ENCODE results near the gene EYA2. TPM values are rescaled to one million over a fixed set of nuclear protein-coding genes. Genes with fewer than 3 reads are reported as not detected.
"Not testable (repeated sequence)": the region's sequence is repeated elsewhere in the genome, so short reads cannot be mapped to it uniquely, and the experiment has no call there.

EYA2 gene
- total and polyA plus RNA-seq, 7 donors, result 1.2 to 11.8 (median 3.3) TPM

DNA sequence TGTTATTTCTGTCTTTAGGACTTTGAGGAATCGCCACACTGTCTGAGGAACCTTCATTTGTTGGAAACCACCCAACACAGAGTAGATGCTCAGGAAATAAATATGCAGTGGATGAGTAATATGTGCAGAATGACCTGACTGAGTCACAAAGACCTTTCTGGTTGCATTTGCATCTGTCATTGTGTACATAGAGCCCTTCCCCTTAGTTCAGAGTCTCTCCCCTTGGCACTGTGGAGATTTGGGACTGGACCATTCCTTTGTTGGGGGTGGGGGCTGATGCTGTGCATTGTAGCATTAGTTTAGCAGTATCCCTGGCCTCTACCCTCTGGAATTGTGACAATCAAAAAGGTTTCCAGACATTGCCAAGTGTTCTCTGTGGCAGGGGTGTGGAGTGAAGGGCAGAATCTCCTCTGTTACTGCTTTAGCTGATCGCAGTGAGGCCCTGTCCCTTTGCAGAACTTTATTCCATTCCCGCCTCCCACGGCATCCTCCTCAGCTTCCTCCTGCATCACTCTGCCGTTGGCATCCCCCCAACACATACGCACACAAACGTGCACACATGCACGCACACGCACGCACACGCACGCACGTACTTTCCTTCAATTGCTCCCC, 64.5 kb downstream of the EYA2 start:
- H3K9me3 ChIP-seq, result no peaks in the 10 kb centered on the region
- TF ChIP-seq POLR2A (IDR thresholded peaks at IDR 0.05) (no peak), EP300 (IDR thresholded peaks at IDR 0.05) (no peak), POLR2AphosphoS5 (IDR thresholded peaks at IDR 0.05) (no peak)
- TF ChIP-seq, protein P1, sequence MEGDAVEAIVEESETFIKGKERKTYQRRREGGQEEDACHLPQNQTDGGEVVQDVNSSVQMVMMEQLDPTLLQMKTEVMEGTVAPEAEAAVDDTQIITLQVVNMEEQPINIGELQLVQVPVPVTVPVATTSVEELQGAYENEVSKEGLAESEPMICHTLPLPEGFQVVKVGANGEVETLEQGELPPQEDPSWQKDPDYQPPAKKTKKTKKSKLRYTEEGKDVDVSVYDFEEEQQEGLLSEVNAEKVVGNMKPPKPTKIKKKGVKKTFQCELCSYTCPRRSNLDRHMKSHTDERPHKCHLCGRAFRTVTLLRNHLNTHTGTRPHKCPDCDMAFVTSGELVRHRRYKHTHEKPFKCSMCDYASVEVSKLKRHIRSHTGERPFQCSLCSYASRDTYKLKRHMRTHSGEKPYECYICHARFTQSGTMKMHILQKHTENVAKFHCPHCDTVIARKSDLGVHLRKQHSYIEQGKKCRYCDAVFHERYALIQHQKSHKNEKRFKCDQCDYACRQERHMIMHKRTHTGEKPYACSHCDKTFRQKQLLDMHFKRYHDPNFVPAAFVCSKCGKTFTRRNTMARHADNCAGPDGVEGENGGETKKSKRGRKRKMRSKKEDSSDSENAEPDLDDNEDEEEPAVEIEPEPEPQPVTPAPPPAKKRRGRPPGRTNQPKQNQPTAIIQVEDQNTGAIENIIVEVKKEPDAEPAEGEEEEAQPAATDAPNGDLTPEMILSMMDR (IDR thresholded peaks at IDR 0.05), result no peak
- WGBS, 2 donors, result 78 to 83% methylated on average over 13 of the region's 13 CpGs
- DNase-seq, result no peak
- intact Hi-C loops (cut with DNase I), result no loop called here
- H3K36me3 ChIP-seq, result no peaks in the 10 kb centered on the region
- no peaks in the 10 kb centered on the region for H3K4me1 ChIP-seq
- H3K27ac ChIP-seq, result no peak overlapping the region
- no peaks in the 10 kb centered on the region for H3K27me3 ChIP-seq
- H3K4me3 ChIP-seq, result no peak overlapping the region

DNA sequence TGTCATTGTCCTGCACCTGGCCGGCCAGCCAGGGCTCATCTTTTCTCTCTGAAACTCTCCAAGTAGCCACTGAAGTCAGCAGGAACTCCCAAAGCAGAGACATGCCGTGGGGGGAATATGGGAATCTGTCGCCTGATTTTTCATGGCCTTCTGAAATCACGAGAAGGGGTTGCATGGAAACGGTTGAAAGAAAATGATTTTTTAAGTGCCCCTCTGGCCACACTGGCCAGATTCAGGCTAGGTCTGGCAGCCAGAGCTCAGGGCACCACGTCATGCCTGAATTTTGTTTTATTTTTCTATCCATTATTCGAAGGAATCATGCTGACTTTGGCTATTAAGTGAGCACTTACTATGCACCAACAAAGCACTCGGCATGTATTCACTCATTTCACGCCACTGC, 65.2 kb downstream of the EYA2 start:
- no peaks in the 10 kb centered on the region for H3K4me1 ChIP-seq
- no peak overlapping the region for H3K27ac ChIP-seq
- 87 to 91% methylated on average over 9 of the region's 9 CpGs for WGBS, 2 donors
- H3K36me3 ChIP-seq, result no peaks in the 10 kb centered on the region
- H3K4me3 ChIP-seq, result no peak overlapping the region
- no peaks in the 10 kb centered on the region for H3K9me3 ChIP-seq
- H3K27me3 ChIP-seq, result no peaks in the 10 kb centered on the region
- no peak for DNase-seq
- TF ChIP-seq, protein P1 (IDR thresholded peaks at IDR 0.05), result no peak
- no peak for TF ChIP-seq POLR2AphosphoS5 (IDR thresholded peaks at IDR 0.05)
- no peak for TF ChIP-seq POLR2A (IDR thresholded peaks at IDR 0.05)
- TF ChIP-seq EP300 (IDR thresholded peaks at IDR 0.05), result no peak
- intact Hi-C loops (cut with DNase I), result no loop called here

DNA sequence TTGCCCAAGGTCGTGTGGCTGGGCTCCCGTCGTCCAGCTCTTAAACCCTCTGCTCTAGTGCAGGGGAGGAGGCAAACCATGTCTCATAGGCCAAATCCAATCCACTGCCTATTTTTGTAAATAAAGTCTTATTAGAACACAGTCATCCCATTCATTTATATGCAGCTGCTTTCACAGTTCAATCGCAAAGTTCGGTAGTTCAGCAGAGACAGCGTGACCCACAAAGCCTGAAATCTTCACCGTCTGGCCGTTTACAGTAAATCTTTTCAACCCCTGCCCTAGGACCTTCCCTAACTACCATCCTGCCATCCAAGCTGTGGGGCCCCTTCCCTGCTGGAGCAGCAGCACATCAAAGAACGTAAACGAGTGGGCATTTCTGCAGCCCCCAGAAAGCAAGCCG, 65.9 kb downstream of the EYA2 start:
- Histone ChIP-seq H3K9me3 (no peaks in the 10 kb centered on the region), H3K36me3 (no peaks in the 10 kb centered on the region), H3K4me3 (no peak overlapping the region), H3K27me3 (no peaks in the 10 kb centered on the region), H3K4me1 (no peaks in the 10 kb centered on the region), H3K27ac (no peak overlapping the region)
- intact Hi-C loops (cut with DNase I), result no loop called here
- no peak for DNase-seq
- 72 to 87% methylated on average over 11 of the region's 11 CpGs for WGBS, 2 donors
- TF ChIP-seq, protein P1 (IDR thresholded peaks at IDR 0.05), result no peak
- TF ChIP-seq EP300 (IDR thresholded peaks at IDR 0.05) (no peak), POLR2AphosphoS5 (IDR thresholded peaks at IDR 0.05) (no peak), POLR2A (IDR thresholded peaks at IDR 0.05) (no peak)

DNA sequence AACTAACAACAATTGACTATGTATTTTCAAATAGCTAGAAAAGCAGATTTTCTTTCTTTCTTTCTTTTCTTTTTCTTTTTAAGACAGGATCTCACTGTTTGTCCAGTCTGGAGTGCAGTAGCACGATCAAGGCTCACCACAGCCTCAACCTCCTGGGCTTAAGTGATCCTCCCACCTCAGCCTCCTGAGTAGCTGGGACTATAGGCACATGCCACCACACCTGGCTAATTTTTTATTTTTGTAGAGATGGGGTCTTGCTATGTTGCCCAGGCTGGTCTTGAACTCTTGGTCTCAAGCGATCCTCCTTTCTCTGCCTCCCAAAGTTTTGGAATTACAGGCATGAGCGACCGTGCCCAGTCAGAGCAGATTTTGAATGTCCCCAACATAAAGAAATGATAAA, 67.3 kb downstream of the EYA2 start:
- H3K36me3 ChIP-seq; H3K4me1 ChIP-seq; H3K4me3 ChIP-seq; H3K9me3 ChIP-seq; DNase-seq; intact Hi-C loops (cut with DNase I); H3K27ac ChIP-seq; H3K27me3 ChIP-seq: not testable (repeated sequence)
- 93 to 95% methylated on average over 4 of the region's 4 CpGs for WGBS, 2 donors

DNA sequence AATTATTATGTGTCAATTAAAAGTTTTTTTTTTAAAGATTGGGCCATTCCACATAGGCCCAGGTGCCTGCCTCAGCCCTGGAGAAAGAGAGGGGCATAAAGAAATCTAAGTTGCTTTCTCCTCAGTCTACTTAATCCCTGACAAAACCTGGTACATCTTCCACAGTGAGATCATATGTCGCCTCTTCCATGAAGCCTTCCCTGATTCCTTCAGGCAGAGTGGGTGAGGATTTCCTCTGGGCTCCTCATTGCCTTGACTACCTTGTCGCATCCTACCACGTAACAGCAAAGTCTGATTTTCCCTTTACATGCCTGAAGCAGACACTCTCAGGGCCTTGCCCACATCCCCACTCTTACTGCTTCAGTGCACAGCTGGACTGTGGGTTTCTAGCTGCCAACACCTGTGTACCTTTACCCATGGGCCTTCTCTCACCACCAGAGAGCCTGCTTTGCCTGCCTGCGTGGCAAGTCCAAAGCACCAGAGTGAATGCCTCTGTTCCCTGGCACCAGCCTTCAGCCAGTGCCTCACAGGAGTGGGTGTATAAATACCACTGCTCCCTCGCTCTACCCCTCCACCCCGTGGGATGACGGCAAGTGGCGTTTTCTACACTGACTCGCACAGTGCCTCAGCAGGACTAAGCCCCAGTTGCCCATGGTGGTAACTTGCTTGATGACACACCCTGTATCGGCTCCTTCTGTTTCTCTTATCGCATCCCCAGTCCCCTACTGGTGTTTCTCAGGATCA, 68.0 kb downstream of the EYA2 start:
- Histone ChIP-seq H3K4me1 (no peaks in the 10 kb centered on the region), H3K27ac (no peak overlapping the region), H3K4me3 (no peak overlapping the region), H3K27me3 (no peaks in the 10 kb centered on the region), H3K9me3 (no peaks in the 10 kb centered on the region), H3K36me3 (no peaks in the 10 kb centered on the region)
- intact Hi-C loops (cut with DNase I), result no loop called here
- no peak for TF ChIP-seq POLR2AphosphoS5 (IDR thresholded peaks at IDR 0.05)
- TF ChIP-seq EP300 (IDR thresholded peaks at IDR 0.05), result no peak
- TF ChIP-seq, protein P1 (IDR thresholded peaks at IDR 0.05), result no peak
- no peak for TF ChIP-seq POLR2A (IDR thresholded peaks at IDR 0.05)
- no peak for DNase-seq
- 76 to 79% methylated on average over 11 of the region's 11 CpGs for WGBS, 2 donors

Measured in sigmoid colon (tissue), 7 donors.